Measurements from ENCODE around the gene AGAP1. TPM values are rescaled to one million over a fixed set of nuclear protein-coding genes. Genes with fewer than 3 reads are reported as not detected.

Gene AGAP1
- total and polyA plus RNA-seq, 9 donors: 5.7 to 32.2 (median 20.2) TPM

DNA sequence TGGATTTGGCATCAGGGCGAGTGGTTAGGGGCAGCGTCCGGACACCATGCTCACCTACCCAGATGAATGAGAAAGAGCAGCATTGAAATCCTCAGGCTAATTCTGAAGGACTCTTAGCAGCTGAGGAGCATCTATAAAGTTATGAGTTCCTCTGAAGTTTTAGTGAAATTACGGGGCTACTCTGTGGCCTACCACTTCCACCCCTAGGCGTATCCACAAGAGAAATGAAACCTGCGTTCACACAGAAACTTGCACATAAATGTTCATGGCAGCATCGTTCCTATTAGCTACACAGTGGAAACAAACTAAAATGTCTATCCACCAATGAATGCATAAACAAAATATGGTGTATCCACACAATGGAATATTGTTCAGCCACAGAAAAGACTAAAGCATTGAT, 576.4 kb downstream of the AGAP1 start:
- no peak overlapping the region for H3K4me3 ChIP-seq
- H3K27me3 ChIP-seq: no peaks in the 10 kb centered on the region
- H3K9me3 ChIP-seq: no peaks in the 10 kb centered on the region
- 92 to 98% (median 97%) methylated on average over 7 of the region's 7 CpGs for WGBS, 3 donors
- TF ChIP-seq EP300 (IDR thresholded peaks at IDR 0.05) (no peak), POLR2A (IDR thresholded peaks at IDR 0.05) (no peak)
- TF ChIP-seq, protein P1, sequence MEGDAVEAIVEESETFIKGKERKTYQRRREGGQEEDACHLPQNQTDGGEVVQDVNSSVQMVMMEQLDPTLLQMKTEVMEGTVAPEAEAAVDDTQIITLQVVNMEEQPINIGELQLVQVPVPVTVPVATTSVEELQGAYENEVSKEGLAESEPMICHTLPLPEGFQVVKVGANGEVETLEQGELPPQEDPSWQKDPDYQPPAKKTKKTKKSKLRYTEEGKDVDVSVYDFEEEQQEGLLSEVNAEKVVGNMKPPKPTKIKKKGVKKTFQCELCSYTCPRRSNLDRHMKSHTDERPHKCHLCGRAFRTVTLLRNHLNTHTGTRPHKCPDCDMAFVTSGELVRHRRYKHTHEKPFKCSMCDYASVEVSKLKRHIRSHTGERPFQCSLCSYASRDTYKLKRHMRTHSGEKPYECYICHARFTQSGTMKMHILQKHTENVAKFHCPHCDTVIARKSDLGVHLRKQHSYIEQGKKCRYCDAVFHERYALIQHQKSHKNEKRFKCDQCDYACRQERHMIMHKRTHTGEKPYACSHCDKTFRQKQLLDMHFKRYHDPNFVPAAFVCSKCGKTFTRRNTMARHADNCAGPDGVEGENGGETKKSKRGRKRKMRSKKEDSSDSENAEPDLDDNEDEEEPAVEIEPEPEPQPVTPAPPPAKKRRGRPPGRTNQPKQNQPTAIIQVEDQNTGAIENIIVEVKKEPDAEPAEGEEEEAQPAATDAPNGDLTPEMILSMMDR (IDR thresholded peaks at IDR 0.05): no peak
- H3K4me1 ChIP-seq (ENCODE audit: insufficient read depth): no peaks in the 10 kb centered on the region
- intact Hi-C loops (cut with DNase I): no loop called here
- no peak for DNase-seq
- H3K36me3 ChIP-seq: no peaks in the 10 kb centered on the region
- no peak overlapping the region for H3K27ac ChIP-seq

DNA sequence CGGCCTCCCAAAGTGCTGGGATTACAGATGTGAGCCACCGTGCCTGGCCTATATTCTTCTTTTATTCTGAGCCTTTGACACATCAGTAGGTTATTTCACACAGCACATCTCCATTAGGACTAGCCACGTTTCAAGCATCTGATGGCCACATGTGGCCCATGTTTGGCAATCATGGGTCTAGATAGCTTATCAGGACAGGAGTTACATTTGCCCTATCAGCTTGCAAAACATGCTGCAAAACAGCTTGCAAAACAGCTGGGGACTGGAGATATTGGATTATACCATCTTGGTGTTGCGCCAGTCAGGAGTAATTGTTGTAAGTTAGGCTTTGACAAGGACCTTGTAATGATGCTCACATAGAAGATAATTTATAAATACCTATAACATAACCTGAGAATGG, 579.4 kb downstream of the AGAP1 start:
- intact Hi-C loops (cut with DNase I): no loop called here
- Histone ChIP-seq H3K4me3 (no peak overlapping the region), H3K27ac (no peak overlapping the region), H3K36me3 (no peaks in the 10 kb centered on the region), H3K27me3 (no peaks in the 10 kb centered on the region), H3K4me1 (ENCODE audit: insufficient read depth) (no peaks in the 10 kb centered on the region), H3K9me3 (no peaks in the 10 kb centered on the region)
- WGBS, 3 donors: 73 to 79% (median 77%) methylated on average over 4 of the region's 4 CpGs
- no peak for TF ChIP-seq POLR2A (IDR thresholded peaks at IDR 0.05)
- no peak for TF ChIP-seq EP300 (IDR thresholded peaks at IDR 0.05)
- TF ChIP-seq, protein P1 (IDR thresholded peaks at IDR 0.05): no peak
- no peak for DNase-seq

DNA sequence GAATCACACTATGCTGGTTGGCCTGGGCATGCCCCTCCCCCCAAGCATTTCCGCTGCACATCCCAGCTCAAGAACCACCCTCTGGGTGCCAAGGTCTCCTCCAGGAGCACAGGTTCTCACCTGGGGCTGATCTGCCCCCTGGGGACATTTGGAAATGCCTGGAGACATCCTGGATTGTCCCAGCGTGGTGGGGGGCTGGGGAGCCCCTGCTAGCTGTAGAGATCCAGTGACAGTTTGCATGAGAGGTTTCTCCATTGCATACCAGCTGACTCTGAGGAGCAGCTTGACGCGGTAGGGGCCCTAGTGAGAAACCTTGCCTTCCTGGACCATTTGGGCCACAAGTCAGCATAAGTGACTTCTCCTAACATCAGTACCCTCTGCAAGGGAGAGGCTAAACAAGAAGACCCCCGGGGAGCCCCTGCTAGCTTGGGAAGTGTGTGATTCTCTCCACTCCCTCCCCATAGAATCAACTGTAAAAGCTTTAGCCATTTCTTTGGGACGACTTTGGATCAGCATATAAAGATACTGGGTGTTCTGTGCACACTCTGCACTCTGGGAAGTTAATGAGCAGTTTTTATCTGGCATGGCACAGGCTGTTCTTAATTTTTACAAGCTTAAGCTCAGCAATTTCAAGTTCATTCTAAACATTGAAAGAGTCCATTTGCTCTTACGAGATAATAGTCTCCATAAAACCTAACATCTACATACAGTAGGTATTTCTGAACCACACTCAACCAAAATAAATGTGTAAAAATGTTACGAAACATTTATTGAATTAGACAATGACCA, 580.2 kb downstream of the AGAP1 start:
- 61 to 71% (median 66%) methylated on average over 8 of the region's 8 CpGs for WGBS, 3 donors
- TF ChIP-seq, protein P1 (IDR thresholded peaks at IDR 0.05): no peak
- TF ChIP-seq EP300 (IDR thresholded peaks at IDR 0.05): no peak
- no peak for TF ChIP-seq POLR2A (IDR thresholded peaks at IDR 0.05)
- Histone ChIP-seq H3K4me1 (ENCODE audit: insufficient read depth) (no peaks in the 10 kb centered on the region), H3K27ac (no peak overlapping the region), H3K4me3 (no peak overlapping the region), H3K36me3 (no peaks in the 10 kb centered on the region), H3K27me3 (no peaks in the 10 kb centered on the region), H3K9me3 (no peaks in the 10 kb centered on the region)
- no peak for DNase-seq
- intact Hi-C loops (cut with DNase I): no loop called here

DNA sequence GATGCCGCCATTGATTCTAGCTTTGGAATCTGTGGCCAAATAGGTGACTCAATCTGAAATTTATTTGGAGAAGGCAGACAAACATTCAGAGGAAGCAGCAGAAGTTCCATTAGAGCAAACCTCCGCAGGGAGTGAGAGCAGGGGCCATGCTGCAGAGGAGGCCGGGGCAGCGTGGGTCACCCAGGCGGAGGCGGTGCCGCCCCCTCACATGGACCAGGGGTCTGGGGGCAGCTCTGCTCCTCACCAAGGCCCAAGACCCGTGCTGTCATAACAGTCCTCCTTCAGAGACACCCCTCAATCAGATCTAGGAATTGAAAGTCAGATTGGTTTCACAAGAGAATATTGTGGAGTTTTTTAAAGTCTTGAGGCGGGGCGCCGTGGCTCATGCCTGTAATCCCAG, 582.0 kb downstream of the AGAP1 start:
- Histone ChIP-seq H3K36me3 (no peaks in the 10 kb centered on the region), H3K9me3 (no peaks in the 10 kb centered on the region), H3K4me1 (ENCODE audit: insufficient read depth) (no peaks in the 10 kb centered on the region), H3K27me3 (no peaks in the 10 kb centered on the region), H3K27ac (no peak overlapping the region), H3K4me3 (no peak overlapping the region)
- WGBS, 3 donors: 88 to 96% (median 93%) methylated on average over 11 of the region's 11 CpGs
- intact Hi-C loops (cut with DNase I): no loop called here
- DNase-seq: no peak
- TF ChIP-seq POLR2A (IDR thresholded peaks at IDR 0.05): no peak
